ENCODE measurements around the gene TCHH. TPM values are rescaled to one million over a fixed set of nuclear protein-coding genes. Genes with fewer than 3 reads are reported as not detected.

Gene TCHH
- total RNA-seq, 3 donors from 2014 or later = 0.05 to 0.09 TPM; not detected in 1

DNA sequence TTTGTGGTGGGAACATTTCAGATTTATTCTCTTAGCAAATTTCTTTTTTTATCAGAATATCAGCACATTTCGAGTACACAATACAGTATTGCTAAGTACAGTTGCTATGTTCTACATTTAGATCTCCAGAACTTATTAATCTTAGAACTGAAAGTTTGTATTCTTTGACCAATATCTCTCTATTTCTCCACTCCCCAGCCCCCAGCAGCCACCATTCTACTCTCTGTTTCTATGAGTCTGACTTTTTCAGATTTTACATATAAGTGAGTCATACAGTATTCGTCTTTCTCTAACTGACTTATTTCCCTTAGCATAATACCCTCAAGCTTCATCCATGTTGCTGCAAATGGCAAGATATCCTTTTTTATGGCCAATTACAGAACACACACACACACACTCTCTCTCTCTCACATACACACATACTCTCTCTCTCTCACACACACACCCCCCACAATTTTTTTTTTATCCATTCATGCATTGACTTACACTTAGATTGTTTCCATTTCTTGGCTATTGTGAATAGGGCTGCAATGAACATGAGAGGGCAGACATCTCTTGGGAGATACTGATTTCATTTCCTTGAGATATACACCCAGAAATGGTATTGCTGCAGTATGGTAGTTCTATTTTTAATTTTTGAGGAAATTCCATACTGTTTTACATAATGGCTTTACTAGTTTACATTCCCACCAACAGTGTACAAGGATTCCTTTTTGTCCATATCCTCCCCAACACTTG lies 28.1 kb upstream of the TCHH start:
- H3K4me1 ChIP-seq (ENCODE audit: low read depth) = no peaks in the 10 kb centered on the region
- DNase-seq (no peak), ATAC-seq (no peak)
- H3K9me3 ChIP-seq = peaks cover 13% of the 10 kb centered on the region
- H3K4me3 ChIP-seq = no peak overlapping the region
- H3K36me3 ChIP-seq (ENCODE audit: low read depth) = no peaks in the 10 kb centered on the region
- TF ChIP-seq, protein P1, sequence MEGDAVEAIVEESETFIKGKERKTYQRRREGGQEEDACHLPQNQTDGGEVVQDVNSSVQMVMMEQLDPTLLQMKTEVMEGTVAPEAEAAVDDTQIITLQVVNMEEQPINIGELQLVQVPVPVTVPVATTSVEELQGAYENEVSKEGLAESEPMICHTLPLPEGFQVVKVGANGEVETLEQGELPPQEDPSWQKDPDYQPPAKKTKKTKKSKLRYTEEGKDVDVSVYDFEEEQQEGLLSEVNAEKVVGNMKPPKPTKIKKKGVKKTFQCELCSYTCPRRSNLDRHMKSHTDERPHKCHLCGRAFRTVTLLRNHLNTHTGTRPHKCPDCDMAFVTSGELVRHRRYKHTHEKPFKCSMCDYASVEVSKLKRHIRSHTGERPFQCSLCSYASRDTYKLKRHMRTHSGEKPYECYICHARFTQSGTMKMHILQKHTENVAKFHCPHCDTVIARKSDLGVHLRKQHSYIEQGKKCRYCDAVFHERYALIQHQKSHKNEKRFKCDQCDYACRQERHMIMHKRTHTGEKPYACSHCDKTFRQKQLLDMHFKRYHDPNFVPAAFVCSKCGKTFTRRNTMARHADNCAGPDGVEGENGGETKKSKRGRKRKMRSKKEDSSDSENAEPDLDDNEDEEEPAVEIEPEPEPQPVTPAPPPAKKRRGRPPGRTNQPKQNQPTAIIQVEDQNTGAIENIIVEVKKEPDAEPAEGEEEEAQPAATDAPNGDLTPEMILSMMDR (IDR thresholded peaks at IDR 0.05) = no peak
- intact Hi-C loops (cut with DNase I, micrococcal nuclease) = no loop called here

DNA sequence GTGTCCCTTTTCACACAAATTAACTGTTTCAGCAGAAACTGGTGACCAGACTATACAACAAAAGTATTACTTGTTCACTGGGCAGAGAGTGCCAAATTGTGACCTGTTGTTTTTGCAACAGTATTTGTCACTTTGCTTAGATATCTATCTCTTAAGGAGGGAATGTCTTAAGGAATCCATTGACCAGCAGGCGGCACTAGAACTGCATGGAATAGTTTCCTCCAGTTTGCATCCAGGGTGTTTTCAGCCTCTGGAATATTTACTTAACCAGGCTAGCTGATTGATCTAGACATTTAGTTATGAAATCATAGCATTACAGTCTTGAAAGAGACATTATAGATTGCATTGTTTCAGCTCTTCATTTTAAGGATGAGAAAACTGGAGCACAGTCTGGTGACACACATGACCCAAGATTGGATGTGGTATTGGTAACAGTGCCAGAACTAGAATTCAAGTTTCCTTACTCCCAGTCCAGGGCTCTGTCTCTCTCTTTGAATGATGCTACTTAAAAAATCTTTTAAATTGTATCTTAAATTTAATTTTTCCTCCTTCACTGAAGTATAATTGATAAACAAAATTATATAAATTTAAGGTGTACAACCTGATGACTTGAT lies 26.8 kb upstream of the TCHH start:
- ATAC-seq = peak; percentile 51
- DNase-seq = peak in 2 of 3 donors; percentile 27 to 80
- intact Hi-C loops (cut with DNase I, micrococcal nuclease) = no loop called here
- TF ChIP-seq, protein P1 (IDR thresholded peaks at IDR 0.05) = peak; percentile 40
- Histone ChIP-seq H3K9me3 (peaks cover under 1% of the 10 kb centered on the region), H3K4me3 (no peak overlapping the region), H3K4me1 (ENCODE audit: low read depth) (no peaks in the 10 kb centered on the region), H3K36me3 (ENCODE audit: low read depth) (no peaks in the 10 kb centered on the region)

DNA sequence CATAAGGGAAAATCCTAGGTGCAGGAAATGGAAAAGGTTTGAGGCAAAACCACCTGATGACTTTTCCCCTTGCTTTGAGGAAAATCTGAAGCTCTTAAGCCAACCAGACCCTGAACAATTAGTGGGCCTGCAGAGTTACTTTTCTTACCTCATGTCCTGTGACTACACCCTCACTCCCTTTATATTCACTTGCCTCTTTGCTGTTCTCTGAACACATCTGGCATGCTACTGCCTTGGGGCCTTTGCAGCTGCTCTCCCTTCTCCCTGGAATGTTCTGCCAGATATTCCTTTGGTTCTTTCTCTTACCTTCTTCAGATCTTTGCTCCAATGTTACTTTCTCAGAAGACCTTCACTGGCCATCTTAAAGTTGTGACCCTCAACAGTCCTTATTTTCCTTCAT lies 22.0 kb upstream of the TCHH start:
- H3K4me1 ChIP-seq (ENCODE audit: low read depth) = no peaks in the 10 kb centered on the region
- H3K4me3 ChIP-seq = no peak overlapping the region
- no peaks in the 10 kb centered on the region for H3K36me3 ChIP-seq (ENCODE audit: low read depth)
- no peaks in the 10 kb centered on the region for H3K9me3 ChIP-seq
- DNase-seq (no peak), ATAC-seq (no peak)
- TF ChIP-seq, protein P1 (IDR thresholded peaks at IDR 0.05) = no peak
- intact Hi-C loops (cut with DNase I, micrococcal nuclease) = no loop called here

GRCh38 chr1:152130186-152130585 lies 14.9 kb upstream of the TCHH start:
- H3K4me3 ChIP-seq = no peak overlapping the region
- H3K4me1 ChIP-seq (ENCODE audit: low read depth) = no peaks in the 10 kb centered on the region
- H3K36me3 ChIP-seq (ENCODE audit: low read depth) = no peaks in the 10 kb centered on the region
- TF ChIP-seq, protein P1 (IDR thresholded peaks at IDR 0.05) = no peak
- intact Hi-C loops (cut with DNase I, micrococcal nuclease) = no loop called here
- ATAC-seq (no peak), DNase-seq (no peak)
- no peaks in the 10 kb centered on the region for H3K9me3 ChIP-seq

DNA sequence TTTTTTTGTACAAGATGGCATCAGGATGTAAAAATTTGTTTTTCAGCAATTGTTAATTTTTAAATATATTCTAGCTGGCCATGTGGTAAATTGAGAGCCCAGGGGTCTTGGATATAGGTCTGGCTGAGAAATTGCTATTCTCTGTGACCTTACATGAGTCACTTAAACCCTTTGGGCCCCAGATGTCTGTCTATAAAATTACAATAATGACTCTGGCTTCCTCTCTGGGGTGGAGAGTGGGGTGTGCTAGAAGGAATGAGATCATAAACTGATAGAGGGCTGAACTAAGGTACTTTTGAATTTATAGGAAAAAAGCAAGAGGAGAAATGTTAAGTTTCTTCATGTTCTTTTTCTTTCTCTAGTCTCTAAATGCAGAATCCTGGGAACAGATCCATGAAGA lies 12.4 kb upstream of the TCHH start:
- intact Hi-C loops (cut with DNase I, micrococcal nuclease) = no loop called here
- TF ChIP-seq, protein P1 (IDR thresholded peaks at IDR 0.05) = no peak
- Histone ChIP-seq H3K4me1 (ENCODE audit: low read depth) (no peaks in the 10 kb centered on the region), H3K4me3 (no peak overlapping the region), H3K36me3 (ENCODE audit: low read depth) (no peaks in the 10 kb centered on the region), H3K9me3 (no peaks in the 10 kb centered on the region)
- ATAC-seq = no peak
- DNase-seq = no peak
